Bronchial epithelial cell (primary cell): ENCODE measurements around the gene INTS2. TPM values are rescaled to one million over a fixed set of nuclear protein-coding genes. Genes with fewer than 3 reads are reported as not detected.

Experiments
- DNase-seq: peaks from one replicate; pipeline ENCODE4 v3.0.0-alpha.2; 2010; ENCODE audit warnings: low read depth
- FAIRE-seq: peaks from 2 replicates; lab custom pipeline; 2011; peaks lifted over from hg19 to GRCh38; lab: Jason Lieb, UNC
- H3K27me3 ChIP-seq: 2 replicates; pipeline ENCODE4 v1.5.1; 2011; ENCODE audit warnings: low read length; ENCODE audit not compliant: control insufficient read depth, insufficient read depth
- H3K36me3 ChIP-seq: 2 replicates; pipeline ENCODE4 v1.5.1; 2011; ENCODE audit warnings: low read length; ENCODE audit not compliant: control insufficient read depth, insufficient read depth
- H3K4me3 ChIP-seq: 2 replicates; pipeline ENCODE4 v1.5.1; 2011; ENCODE audit warnings: mild to moderate bottlenecking, low read depth, low read length, control low read depth
- CTCF ChIP-seq: IDR thresholded peaks from 2 replicates; pipeline ENCODE4 v1.5.1; 2011; ENCODE audit warnings: mild to moderate bottlenecking, moderate library complexity, low read length, control low read depth, inconsistent platforms; ENCODE audit not compliant: insufficient read depth, severe bottlenecking
- total RNA-seq: library from RNA; depleted of rRNA; stranded (reverse); fragments of >200 nt; gene quantifications from 2 replicates; pipeline ENCODE4 v1.2.1, GENCODE V29; 2014

Gene INTS2
- total RNA-seq, 1 donor from 2014 or later, result 17.1 TPM

DNA sequence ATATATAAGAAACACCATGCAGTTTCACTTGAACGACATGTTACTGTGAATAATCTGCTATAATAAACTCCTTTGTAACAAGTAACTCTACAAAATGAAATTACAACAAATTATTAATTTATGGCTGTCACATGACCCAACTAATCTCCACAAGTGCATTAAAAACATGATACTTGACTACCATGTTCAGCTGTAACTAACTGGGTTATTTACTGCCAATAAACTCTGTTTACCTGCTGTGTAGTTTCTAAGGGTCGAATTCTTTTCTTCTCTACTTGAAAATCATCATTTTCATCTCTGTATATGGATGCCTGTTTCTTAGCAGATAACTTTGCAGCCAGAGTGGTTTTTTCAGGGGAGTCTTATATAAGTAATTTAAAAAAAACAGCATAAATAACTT is 78.9 kb downstream of the INTS2 start:
- TF ChIP-seq CTCF, result no peak

DNA sequence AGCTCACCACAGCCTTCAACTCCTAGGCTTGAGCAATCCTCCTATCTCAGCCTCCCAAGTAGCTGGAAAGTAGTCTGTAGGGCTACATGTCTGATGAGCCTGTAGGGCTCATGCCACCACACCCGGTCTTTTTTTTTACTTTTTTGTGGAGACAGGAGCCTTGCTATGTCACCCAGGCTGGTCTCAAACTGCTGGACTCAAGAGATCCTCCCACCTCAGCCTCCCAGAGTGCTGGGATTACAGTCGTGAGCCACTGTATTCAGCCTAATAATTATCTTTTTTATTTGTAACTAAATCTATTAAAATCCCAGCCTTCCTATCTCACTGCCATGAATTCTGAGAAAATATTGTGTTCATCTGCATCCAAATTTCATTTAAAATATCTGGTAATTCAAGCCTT is 79.5 kb downstream of the INTS2 start:
- no peaks in the 10 kb centered on the region for H3K27me3 ChIP-seq
- H3K36me3 ChIP-seq, result no peaks in the 10 kb centered on the region
- no peak for FAIRE-seq
- no peak overlapping the region for H3K4me3 ChIP-seq
- no peak for DNase-seq
- TF ChIP-seq CTCF, result no peak

More for the DNA sequence above, 78.9 kb downstream of the INTS2 start:
- FAIRE-seq, result no peak
- H3K36me3 ChIP-seq, result no peaks in the 10 kb centered on the region
- no peaks in the 10 kb centered on the region for H3K27me3 ChIP-seq
- no peak overlapping the region for H3K4me3 ChIP-seq
- DNase-seq, result no peak

- H3K4me3 ChIP-seq, result no peak overlapping the region
- no peaks in the 10 kb centered on the region for H3K27me3 ChIP-seq
- no peak for DNase-seq
- no peaks in the 10 kb centered on the region for H3K36me3 ChIP-seq
- FAIRE-seq, result no peak
- no peak for TF ChIP-seq CTCF
Measured at GRCh38 chr17:61847659-61848058, 80.1 kb downstream of the INTS2 start.

DNA sequence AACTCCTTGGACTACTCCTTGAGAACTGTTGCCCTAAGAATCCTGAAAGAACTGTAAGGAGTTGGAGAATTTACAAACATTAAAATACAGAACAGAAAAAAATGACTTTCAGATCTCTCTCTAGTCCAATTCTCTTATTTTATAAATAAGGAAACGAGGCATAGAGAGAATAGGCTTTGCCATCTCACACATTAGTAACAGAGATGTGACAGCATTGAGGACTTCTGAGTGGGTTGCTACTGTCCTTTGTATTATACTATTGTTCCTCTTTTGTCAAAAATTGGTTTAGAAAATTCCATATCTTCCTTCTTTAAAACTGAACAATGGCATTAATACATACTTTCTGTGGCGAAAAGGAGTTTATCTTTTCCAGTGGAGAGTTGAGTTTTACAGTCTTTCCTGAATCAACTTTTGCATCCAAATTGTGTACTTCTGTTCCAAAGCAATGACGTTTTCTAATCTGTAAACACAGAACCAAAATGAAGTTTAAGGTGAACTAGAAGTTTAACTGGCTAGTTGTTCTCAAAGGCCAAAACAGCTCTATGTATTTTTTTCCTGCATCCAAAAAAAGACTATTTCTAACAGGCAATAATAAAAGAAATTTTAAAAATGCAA is 80.9 kb downstream of the INTS2 start:
- Histone ChIP-seq H3K4me3 (no peak overlapping the region), H3K27me3 (no peaks in the 10 kb centered on the region), H3K36me3 (no peaks in the 10 kb centered on the region)
- TF ChIP-seq CTCF, result no peak
- no peak for DNase-seq
- FAIRE-seq, result no peak

DNA sequence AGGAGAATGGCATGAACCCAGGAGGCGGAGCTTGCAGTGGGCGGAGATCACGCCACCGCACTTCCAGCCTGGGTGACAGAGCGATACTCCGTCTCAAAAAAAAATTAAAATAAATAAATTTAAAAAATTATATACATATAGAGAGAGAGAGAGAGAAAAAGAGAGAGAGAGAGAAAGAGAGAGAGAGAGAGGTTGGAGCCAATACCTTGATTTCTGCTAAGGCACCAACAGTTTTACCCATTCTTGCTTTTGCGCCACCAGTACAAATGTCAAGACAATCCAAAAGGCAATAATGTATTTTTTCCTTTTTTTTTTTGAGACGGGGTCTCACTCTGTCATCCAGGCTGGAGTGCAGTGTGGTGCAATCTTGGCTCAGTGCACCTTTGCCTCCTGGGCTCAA is 81.7 kb downstream of the INTS2 start:
- FAIRE-seq (no peak), DNase-seq (no peak)
- Histone ChIP-seq H3K27me3 (no peaks in the 10 kb centered on the region), H3K4me3 (no peak overlapping the region), H3K36me3 (no peaks in the 10 kb centered on the region)
- TF ChIP-seq CTCF, result no peak

DNA sequence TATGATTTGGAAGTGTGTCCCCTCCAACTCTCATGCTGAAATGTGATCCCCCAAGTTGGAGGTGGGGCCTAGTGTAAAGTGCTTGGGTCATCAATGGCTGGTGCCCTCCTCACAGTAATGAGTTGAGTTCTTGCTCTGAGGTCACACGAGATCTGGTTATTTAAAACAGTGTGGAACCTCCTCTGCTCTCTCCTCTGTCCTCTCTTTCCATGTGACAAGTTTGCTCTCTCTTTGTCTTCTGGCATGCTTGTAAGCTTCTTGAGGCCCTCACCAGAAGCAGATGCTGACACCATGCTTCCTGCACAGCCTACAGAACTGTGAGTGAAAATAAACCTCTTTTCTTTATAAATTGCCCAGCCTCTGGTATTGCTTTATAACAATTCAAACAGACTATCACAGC is 84.3 kb downstream of the INTS2 start:
- FAIRE-seq (no peak), DNase-seq (no peak)
- no peak for TF ChIP-seq CTCF
- Histone ChIP-seq H3K4me3 (no peak overlapping the region), H3K27me3 (no peaks in the 10 kb centered on the region), H3K36me3 (no peaks in the 10 kb centered on the region)
